Rectal smooth muscle tissue (tissue), 1 donor: Measurements from ENCODE around the gene PHPT1.
"Not testable (repeated sequence)": the region's sequence is repeated elsewhere in the genome, so short reads cannot be mapped to it uniquely, and the experiment has no call there.

Experiments
- H3K27ac ChIP-seq: one replicate; pipeline ENCODE4 v1.7.0; 2013; ENCODE audit warnings: low read depth, low read length, inconsistent platforms
- H3K27me3 ChIP-seq: one replicate; pipeline ENCODE4 v1.7.0; 2013; ENCODE audit warnings: low read length; ENCODE audit not compliant: control insufficient read depth, insufficient read depth
- H3K36me3 ChIP-seq: one replicate; pipeline ENCODE4 v1.7.0; 2013; ENCODE audit warnings: low read length; ENCODE audit not compliant: control insufficient read depth, insufficient read depth
- H3K4me1 ChIP-seq: one replicate; pipeline ENCODE4 v1.7.0; 2013; ENCODE audit warnings: low read length; ENCODE audit not compliant: control insufficient read depth, insufficient read depth
- H3K4me3 ChIP-seq: one replicate; pipeline ENCODE4 v1.7.0; 2013; ENCODE audit warnings: low read length
- H3K9ac ChIP-seq: one replicate; pipeline ENCODE4 v1.7.0; 2013; ENCODE audit warnings: low read length

Gene PHPT1

DNA sequence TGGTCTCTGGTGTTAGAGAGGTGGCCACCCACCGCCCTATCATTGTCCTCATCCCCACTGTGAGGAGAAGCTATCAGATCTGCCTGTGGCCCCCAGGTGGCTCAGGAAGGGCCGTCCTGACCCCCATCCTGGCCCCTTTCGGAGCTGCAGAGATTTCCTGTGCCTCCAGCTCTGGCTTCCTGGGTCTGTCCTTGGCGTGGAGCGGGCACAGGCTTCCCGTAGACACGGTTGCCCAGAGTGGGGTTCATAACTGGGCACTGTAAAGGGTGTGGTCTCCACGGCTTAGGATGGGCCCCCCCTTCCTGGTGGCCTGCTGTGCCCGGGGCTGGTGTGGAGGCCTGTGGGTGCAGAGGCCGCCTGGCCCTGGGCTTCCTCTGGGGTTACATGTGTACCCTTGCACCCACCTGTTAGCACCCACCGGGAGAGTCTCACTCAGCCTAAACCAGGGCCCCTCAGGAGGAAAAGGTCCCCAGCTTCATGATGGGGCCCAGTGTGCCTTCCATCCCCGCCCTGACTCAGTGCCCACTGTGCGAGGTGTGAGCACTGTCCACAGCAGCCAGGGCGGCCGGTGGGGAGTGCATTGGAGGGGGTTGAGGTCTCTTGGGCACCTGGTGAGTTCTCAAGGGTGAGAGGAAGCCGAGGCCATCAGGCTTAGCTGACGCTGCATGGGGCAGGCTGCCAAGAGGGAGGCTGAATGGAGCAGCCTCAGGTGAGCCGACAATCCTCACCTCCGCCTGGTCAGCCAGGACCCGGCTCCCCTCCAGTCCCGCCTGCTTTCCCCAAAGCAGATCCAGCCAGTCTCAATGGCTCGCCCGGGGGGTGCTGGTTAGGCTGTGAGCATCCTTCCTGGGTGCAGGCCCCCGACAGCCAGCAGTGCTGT lies 22.3 kb upstream of the PHPT1 start:
- H3K4me3 ChIP-seq = no peak overlapping the region
- no peak overlapping the region for H3K27ac ChIP-seq
- H3K27me3 ChIP-seq = no peaks in the 10 kb centered on the region
- no peaks in the 10 kb centered on the region for H3K4me1 ChIP-seq
- no peak overlapping the region for H3K9ac ChIP-seq
- H3K36me3 ChIP-seq = peaks cover 36% of the 10 kb centered on the region

GRCh38 chr9:136827794-136828473 lies 21.3 kb upstream of the PHPT1 start:
- Histone ChIP-seq H3K27me3 (no peaks in the 10 kb centered on the region), H3K4me3 (no peak overlapping the region), H3K9ac (no peak overlapping the region), H3K36me3 (peaks cover 44% of the 10 kb centered on the region), H3K27ac (no peak overlapping the region), H3K4me1 (no peaks in the 10 kb centered on the region)

- H3K36me3 ChIP-seq = peaks cover 45% of the 10 kb centered on the region
Observed at GRCh38 chr9:136828474-136829140, 20.6 kb upstream of the PHPT1 start.

GRCh38 chr9:136829412-136829811 lies 19.8 kb upstream of the PHPT1 start:
- Histone ChIP-seq H3K4me1 (no peaks in the 10 kb centered on the region), H3K4me3 (no peak overlapping the region), H3K9ac (no peak overlapping the region), H3K27ac (no peak overlapping the region), H3K36me3 (peaks cover 45% of the 10 kb centered on the region), H3K27me3 (no peaks in the 10 kb centered on the region)

More at GRCh38 chr9:136828474-136829140, 20.6 kb upstream of the PHPT1 start:
- Histone ChIP-seq H3K4me3 (no peak overlapping the region), H3K27me3 (no peaks in the 10 kb centered on the region), H3K9ac (no peak overlapping the region), H3K4me1 (no peaks in the 10 kb centered on the region), H3K27ac (no peak overlapping the region)

- no peak overlapping the region for H3K27ac ChIP-seq
- H3K27me3 ChIP-seq = no peaks in the 10 kb centered on the region
- H3K4me1 ChIP-seq = no peaks in the 10 kb centered on the region
- H3K9ac ChIP-seq = no peak overlapping the region
- no peak overlapping the region for H3K4me3 ChIP-seq
- peaks cover 41% of the 10 kb centered on the region for H3K36me3 ChIP-seq
Observed at GRCh38 chr9:136829981-136830885, 19.0 kb upstream of the PHPT1 start.

DNA sequence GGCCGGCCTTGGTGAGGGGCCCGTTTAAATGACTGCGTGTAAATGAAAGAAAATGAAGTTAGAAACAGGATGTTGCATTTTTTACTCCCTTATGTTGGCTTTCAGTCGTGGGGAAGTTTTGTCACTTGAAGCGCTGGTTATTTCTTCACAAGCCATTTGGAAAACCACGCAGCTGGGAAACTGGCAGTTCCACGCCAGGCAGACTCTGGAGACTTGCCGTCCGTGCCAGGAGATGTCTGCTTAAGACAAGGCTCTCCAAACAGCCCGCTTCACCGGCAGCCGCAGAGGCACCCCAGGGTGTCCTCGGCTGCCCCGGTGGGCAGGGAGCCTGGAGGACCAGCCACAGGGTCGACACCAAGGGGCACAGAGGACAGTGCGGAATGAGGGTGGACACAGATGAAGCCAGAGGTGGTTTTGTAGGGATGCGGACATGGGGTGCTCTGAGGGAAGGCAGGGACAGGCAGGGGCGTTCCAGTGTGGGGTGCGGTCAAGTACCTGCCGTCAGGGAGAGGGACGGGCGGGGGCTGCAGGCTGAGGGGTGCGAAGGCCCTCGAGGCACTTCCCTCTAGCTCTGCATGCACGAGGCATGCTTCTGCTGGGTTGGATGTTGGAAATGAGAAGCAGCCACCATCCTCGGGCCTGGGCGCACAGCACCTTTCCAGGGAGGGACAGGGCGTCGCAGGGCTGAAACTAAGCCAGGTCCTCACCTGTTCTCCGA lies 18.0 kb upstream of the PHPT1 start:
- Histone ChIP-seq H3K9ac (no peak overlapping the region), H3K27ac (no peak overlapping the region), H3K4me1 (no peaks in the 10 kb centered on the region), H3K4me3 (no peak overlapping the region), H3K36me3 (peaks cover 40% of the 10 kb centered on the region), H3K27me3 (no peaks in the 10 kb centered on the region)

- Histone ChIP-seq H3K27ac (no peak overlapping the region), H3K4me1 (no peaks in the 10 kb centered on the region), H3K9ac (no peak overlapping the region), H3K36me3 (peaks cover 38% of the 10 kb centered on the region), H3K4me3 (no peak overlapping the region), H3K27me3 (no peaks in the 10 kb centered on the region)
Observed at GRCh38 chr9:136831720-136832104, 17.5 kb upstream of the PHPT1 start.

DNA sequence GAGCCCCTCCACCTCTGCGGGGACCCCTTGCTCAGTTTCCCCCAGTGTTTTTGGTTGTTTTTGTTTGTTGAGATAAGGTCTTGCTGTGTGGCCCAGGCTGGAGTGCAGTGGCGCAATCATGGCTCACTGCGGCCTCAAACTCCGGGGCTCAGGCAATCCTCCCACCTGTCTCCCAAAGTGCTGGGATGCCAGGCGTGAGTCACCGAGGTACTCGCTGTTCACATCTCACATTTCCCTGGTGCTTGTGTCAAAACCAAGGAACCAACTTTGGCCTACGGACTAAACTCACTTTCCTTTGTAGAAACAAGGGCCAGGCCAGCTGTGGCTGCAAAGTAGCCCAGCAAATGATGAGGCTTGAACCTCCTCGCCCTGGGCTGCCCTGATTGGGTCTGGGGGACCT lies 16.6 kb upstream of the PHPT1 start:
- H3K9ac ChIP-seq = no peak overlapping the region
- H3K27ac ChIP-seq = no peak overlapping the region
- peaks cover 38% of the 10 kb centered on the region for H3K36me3 ChIP-seq
- no peaks in the 10 kb centered on the region for H3K27me3 ChIP-seq
- H3K4me3 ChIP-seq = no peak overlapping the region
- no peaks in the 10 kb centered on the region for H3K4me1 ChIP-seq

DNA sequence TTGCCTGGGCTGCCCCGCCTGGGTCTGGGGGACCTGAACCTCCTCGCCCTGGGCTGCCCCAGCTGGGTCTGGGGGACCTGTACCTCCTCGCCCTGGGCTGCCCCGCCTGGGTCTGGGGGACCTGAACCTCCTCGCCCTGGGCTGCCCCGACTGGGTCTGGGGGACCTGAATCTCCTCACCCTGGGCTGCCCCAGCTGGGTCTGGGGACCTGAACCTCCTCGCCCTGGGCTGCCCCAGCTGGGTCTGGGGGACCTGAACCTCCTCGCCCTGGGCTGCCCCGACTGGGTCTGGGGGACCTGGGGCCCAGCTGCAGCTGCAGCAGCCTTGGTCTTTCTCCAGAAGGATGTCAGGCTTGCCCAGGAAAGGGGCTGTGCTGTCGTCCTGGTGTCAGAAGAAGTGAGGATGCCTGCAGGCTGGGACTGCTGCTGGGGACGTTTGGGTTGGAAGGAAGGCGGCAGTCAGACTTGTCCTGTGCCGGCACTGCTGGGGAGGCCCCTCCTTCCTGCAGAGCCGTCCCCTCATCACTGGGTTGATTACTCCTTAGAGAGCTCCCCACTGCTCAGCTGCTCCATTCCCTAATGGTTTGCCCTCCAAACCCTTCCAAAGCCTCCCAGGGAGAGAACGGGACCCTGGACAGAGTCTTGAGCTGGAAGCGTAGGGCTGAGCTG lies 15.7 kb upstream of the PHPT1 start:
- peaks cover 34% of the 10 kb centered on the region for H3K36me3 ChIP-seq
- H3K4me1 ChIP-seq, H3K4me3 ChIP-seq, H3K9ac ChIP-seq, H3K27ac ChIP-seq, H3K27me3 ChIP-seq: not testable (repeated sequence)

GRCh38 chr9:136835162-136835931 lies 13.9 kb upstream of the PHPT1 start:
- Histone ChIP-seq H3K27ac (no peak overlapping the region), H3K27me3 (no peaks in the 10 kb centered on the region), H3K4me1 (no peaks in the 10 kb centered on the region), H3K36me3 (peaks cover 29% of the 10 kb centered on the region), H3K4me3 (no peak overlapping the region), H3K9ac (no peak overlapping the region)
